ENCODE measurements around the gene NCOR2.

GRCh38 chr12:124520265-124520701 is 47.1 kb downstream of the NCOR2 start:
- no peak for TF ChIP-seq POLR2A (IDR thresholded peaks at IDR 0.05)
- no peak for TF ChIP-seq CTCF (IDR thresholded peaks at IDR 0.05)
- peak in 1 of 3 donors; percentile 7 for TF ChIP-seq POLR2AphosphoS5 (IDR thresholded peaks at IDR 0.05)

Measured in transverse colon (tissue), 4 donors.